ENCODE measurements around the gene NLK. TPM values are rescaled to one million over a fixed set of nuclear protein-coding genes. Genes with fewer than 3 reads are reported as not detected.
"Not testable (repeated sequence)": the region's sequence is repeated elsewhere in the genome, so short reads cannot be mapped to it uniquely, and the experiment has no call there.

NLK gene
- total RNA-seq (2014; rRNA removed; shearing (Covaris generic)), result 10.4 and 14.3 TPM in 2 replicates

GRCh38 chr17:28042657-28042720 lies at the start of gene NLK:
TSS of gene NLK (plus strand) at chr17:28042677. CDS start at chr17:28042874, 197 bp downstream.
- no peak for DNase-seq (ENCODE audit: low read depth)

DNA sequence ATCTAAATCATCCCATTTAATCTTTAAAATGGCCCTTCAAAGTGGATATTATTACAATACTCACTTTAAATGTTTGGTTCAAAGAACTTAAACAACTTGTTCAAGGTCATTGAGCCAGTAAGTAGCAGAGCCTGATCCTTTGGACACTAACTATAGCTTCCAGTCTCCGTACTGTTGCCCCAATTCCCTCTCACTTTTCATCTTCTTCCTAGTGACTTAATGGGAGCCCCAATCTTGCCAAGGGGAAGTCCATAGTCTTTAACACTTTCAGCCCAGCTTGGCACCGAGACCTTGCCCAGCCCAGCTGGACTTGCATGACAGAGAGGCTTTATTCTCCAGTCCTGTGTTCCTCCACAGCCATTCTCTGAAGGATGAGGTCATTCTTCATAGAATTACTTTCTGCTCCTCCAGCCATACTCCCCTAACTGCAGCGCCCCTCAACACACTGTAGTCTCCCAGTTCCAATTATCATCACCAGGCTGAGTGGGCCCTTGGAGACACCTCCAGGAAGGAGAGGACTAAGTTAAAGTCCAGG lies 49.2 kb upstream of the NLK start:
- peak; percentile 19 for DNase-seq (ENCODE audit: low read depth)

DNA sequence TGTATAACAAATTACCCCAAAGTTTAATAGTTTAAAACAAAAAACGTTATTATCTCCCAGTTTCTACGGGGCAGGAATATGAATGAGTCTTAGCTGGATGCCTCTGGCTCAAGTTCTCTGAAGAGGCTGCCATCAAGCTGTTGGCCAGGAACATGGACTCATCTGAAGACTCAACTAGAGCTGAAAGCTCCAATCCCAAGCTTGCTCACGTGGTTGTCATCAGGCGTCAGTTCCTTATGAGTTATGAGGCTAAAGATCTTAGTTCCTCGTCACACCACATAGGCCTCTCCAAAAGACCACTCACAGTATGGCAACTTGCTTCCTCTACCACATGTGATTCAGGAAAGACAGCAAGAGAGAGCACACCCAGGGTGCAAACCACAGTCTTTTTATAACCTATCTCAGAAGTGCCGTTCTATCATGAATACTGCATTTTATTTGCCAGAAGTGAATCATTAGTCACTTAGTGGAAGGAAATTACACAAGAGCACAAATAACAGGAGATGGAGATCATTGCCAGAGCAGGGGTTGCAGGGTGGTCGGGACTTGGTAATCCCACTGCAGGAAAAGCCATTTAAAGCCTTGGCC lies 48.7 kb upstream of the NLK start:
- peak; percentile 17 for DNase-seq (ENCODE audit: low read depth)

DNA sequence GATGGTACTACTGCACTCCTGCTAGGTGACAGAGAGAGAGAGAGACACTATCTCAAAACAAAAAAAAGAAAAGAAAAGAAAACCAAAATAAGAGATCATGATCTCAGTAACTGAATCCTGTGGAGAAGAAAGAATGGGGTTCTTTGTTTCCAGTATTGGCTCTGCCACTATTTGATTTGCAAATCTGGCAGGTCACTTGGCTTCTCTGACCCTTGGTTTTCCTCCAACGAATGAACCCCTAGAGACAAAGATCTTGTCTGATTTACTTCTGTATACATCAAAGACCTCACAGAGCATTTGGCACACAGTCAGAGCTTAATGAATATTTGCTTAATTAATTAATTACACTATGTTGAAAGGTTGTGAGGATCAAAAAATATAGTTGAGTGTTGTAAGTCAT lies 47.9 kb upstream of the NLK start:
- no peak for DNase-seq (ENCODE audit: low read depth)

- no peak for DNase-seq (ENCODE audit: low read depth)
Observed at GRCh38 chr17:27995554-27995953, 46.9 kb upstream of the NLK start.

DNA sequence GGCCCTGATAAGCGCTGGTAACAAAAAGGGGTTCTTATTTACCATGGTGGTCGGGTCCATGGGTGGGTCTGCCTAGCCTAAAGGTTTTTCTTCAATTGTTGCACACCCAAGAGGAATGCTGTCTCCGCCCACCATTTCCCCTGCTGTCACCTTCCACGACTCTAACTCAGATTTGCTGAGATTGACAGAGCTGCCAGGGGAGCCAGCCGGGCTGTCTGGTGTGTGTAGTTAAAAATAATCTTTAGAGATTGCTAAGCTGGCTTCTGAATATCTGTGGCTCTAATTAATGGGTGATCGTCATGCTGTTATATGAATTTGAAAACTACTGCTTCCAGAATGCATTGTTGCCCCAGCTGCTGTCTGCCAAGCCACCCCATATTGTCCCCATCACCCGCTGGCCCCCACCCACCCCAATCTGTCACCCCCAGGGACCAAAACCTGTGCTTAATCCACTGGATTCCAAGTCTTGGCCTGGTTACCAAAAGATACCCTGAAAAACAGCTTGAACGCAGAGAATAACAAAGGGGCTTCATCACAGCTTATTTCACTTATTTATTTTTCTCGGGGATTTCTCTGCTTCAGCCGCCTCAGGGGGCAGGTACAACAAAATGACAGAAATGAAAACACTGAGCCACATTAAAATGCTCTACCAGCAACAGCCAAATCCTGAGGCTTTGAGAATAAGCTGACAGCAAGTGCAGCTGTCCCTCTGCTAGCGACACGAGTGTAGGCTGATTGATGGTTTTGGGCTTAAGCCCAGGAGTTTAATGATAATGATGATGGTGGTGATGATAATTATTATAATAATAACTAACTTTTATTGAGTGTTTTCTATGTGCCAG lies 46.1 kb upstream of the NLK start:
- DNase-seq (ENCODE audit: low read depth), result no peak

DNA sequence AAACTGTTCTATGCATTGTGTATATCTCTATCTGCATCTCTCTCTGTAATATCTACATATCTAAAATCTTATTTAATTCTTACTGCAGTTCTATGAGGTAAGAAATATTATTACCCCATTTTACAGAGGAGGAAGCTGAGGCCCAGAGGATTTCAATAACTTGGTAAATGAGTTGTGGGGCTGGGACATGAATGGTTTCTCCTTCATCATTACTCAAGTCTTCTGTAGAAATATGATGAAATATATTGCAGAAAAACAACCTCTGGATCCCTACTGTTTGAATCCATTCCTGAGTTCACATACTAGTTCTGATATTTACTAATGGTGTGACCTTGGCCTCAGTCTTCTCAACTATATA lies 45.5 kb upstream of the NLK start:
- no peak for DNase-seq (ENCODE audit: low read depth)

- no peak for DNase-seq (ENCODE audit: low read depth)
Observed at GRCh38 chr17:27997522-27997921, 45.0 kb upstream of the NLK start.

DNA sequence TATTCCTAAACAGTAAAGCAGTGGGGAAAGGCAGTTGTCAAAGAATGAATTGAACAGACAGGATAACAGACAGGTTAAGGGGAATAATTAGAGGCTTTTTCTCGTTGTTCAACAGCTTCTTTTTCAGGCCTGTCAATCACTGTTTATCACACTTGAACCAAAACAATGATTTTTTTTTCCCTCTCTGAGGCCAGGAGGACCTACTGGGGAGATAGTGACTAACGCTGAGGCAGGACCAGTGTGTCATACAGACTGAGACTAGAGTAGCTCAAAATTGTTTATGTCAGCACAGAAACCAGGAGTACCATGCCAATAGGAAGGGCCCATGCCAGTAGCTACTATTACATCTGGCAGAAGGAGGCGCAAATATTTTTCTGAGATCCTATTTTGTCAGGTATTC lies 41.3 kb upstream of the NLK start:
- DNase-seq (ENCODE audit: low read depth), result no peak

DNA sequence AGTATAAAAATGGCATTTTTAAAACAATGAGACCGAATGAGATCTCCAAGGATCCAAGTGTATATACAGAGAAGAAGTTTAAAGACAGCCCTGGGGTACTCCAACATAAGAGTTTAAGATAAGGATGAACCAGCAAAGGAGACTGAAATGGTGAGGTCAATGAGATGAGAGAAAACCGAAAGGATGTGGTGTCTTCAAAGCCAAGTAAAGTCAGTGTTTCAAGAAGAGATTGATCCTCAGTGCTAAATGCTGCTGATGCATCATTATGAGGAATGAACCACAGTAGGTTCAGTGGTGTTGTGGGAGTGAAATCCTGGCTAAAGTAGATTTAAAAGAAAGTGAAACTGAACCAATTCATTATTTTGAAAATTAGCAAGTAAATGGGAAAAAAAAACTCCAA lies 38.1 kb upstream of the NLK start:
- DNase-seq (ENCODE audit: low read depth), result no peak

GRCh38 chr17:28007925-28008324 lies 34.6 kb upstream of the NLK start:
- DNase-seq (ENCODE audit: low read depth), result not testable (repeated sequence)

- DNase-seq (ENCODE audit: low read depth), result peak; percentile 50
Observed at GRCh38 chr17:28008513-28008912, 34.0 kb upstream of the NLK start.

GRCh38 chr17:28010406-28010805 lies 32.1 kb upstream of the NLK start:
- DNase-seq (ENCODE audit: low read depth), result no peak

DNA sequence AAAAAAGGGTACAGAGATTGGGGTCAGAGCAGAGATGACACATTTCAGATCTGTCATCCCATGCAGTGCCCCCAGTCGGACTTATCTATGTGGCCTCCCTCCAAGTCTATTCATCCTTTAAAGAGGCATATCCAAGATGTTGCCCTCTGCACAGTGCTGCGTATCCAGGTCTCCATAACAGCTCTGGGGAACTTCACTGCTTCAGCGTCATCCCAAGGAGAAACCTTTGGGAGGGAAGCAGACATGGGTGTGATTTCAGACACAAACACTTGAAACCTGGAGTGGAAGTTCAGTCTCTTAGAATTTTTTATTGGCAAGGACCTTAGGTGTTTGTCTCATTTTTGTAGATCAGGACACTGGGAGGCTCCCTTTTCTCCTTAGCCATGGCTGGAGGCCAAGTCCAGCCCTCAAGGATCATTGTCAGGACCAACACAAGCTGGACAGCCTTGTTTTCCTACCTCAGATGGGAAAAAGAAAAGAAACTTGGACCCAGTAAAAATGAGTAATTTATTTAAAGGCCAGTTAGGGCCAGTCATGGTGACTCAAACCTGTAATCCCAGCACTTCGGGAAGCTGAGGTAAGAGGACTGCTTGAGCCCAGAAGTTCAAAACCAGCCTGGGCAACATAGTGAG lies 23.9 kb upstream of the NLK start:
- peak; percentile 8 for DNase-seq (ENCODE audit: low read depth)

DNA sequence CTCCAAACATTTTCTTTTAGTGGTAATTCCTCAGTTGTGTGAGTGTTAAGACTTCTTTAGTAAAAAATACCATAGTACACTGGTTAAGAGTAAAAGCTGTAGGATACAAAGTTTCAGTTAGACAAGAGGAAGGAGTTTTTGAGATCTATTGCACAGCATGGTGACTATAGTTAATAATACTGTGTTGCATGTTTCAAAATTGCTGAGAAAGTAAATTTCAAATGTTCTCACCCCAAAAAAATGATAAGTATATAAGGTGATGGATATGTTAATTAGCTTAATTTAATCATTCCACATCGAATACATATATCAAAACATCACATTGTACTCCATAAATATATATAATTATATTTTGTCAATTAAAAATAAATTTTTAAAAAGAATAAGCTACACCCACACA lies 22.0 kb upstream of the NLK start:
- no peak for DNase-seq (ENCODE audit: low read depth)

DNA sequence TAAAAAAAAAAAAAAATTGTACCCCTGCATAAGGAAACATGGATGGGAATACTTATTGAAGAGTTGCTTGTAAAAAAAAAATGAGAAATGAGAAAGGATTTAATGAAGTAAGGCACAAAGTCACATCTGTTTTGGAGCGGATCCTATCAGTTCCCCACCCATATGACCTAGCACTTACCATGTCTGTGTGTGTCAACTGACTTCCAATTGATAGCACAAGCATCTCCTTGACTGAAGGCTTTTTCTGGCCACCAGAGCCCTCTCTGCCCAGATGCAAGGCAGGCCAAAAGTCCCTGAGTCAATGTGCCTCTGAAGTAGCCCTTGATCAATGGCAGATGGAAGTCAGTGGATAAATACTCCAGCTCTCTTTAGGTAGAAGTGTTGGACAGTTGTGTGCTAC lies 13.4 kb upstream of the NLK start:
- DNase-seq (ENCODE audit: low read depth), result no peak

DNA sequence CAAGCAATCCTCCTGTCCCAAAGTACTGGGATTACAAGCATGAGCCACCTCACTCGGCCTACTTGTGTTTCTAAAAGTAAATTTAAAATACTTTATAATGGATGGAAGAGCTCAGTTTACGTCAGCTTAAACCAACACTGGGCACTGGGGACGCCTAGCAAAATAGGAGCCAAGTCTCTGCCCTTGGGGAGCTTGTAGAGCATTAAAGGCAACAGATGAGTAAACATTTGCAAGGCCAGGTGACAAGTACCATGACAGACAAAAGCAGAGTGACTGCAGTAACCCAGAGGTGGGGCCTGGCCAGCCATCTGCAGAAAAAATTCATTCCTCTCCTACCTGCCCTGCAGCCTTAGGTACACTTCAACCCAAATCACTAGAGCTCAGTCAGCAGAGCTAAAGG lies 12.1 kb upstream of the NLK start:
- DNase-seq (ENCODE audit: low read depth), result no peak

- no peak for DNase-seq (ENCODE audit: low read depth)
Observed at GRCh38 chr17:28031174-28031573, 11.3 kb upstream of the NLK start.

DNA sequence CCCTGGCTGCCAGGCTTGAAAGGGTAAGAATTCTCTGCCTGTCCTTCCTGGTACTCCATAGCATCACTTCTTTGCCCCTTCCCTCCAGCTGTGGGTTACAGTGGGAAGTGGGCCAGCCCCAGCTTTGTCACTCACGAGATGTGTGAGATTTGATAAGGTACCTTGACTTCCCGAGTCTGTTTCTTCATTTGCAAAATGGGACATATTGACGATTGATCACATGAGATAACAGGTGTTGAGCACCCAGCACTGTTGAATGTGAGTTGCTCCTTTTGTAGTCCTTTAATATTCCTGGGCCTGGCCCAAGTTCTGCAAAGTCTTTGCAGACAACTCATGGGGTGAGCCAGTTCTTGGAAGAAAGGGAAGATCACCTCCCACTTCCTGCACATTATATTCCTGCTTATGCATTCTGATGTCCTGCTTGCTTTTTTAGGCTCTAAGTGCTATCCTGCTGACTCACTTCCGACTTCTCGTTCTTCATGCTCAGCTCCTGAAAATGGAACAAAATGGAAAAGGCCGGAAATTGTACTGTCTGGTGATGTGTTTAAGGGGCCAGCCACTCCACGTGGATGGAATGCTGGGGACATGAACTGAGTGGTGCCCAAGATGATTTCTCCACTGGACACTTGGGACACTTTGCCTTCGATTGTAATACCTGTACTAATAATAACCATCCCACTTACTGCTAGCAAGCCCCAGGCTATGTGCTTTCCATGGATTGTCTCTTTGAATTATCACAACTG lies 8.3 kb upstream of the NLK start:
- peak; percentile 85 for DNase-seq (ENCODE audit: low read depth)

- DNase-seq (ENCODE audit: low read depth), result not testable (repeated sequence)
Observed at GRCh38 chr17:28035452-28035851, 7.0 kb upstream of the NLK start.

GRCh38 chr17:28035884-28036283 lies 6.6 kb upstream of the NLK start:
- DNase-seq (ENCODE audit: low read depth), result not testable (repeated sequence)

GRCh38 chr17:28038802-28039201 lies 3.7 kb upstream of the NLK start:
- no peak for DNase-seq (ENCODE audit: low read depth)

- no peak for DNase-seq (ENCODE audit: low read depth)
Observed at GRCh38 chr17:28039251-28039650, 3.2 kb upstream of the NLK start.
